ENCODE measurements around the gene FBXO11.

GRCh38 chr2:47799031-47799609 is 107.2 kb downstream of the FBXO11 start:
- no peak for TF ChIP-seq CTCF (IDR thresholded peaks at IDR 0.05)
- TF ChIP-seq POLR2A (IDR thresholded peaks at IDR 0.05): no peak

Data from Peyer's patch (tissue), 4 donors.